SK-N-SH (cell line): Measurements from ENCODE around the gene MYO1F. TPM values are rescaled to one million over a fixed set of nuclear protein-coding genes. Genes with fewer than 3 reads are reported as not detected.

Source experiments
- CTCF ChIA-PET: fragments of 300-600, 350-600 bp; formaldehyde crosslinking; extraction: SDS; loops from one replicate; lab custom pipeline; 2021; lab: Yijun Ruan, JAX
- POLR2A ChIA-PET: fragments of 350-600 bp; sonication (Branson Sonifier 250); formaldehyde crosslinking; extraction: SDS; loops from one replicate; lab custom pipeline; 2020; ENCODE audit warnings: antibody characterized with exemption, inconsistent platforms; lab: Yijun Ruan, JAX
- DNase-seq: peaks from one replicate; pipeline ENCODE4 v3.0.0; 2012
- H2AFZ ChIP-seq: fragments of 200-600 bp; sonication (generic); 2 replicates; pipeline ENCODE4 v1.8.1; 2016; ENCODE audit warnings: antibody characterized with exemption, mild to moderate bottlenecking, low read depth
- H3F3A ChIP-seq: fragments of 200-600 bp; sonication (generic); replicated peaks from 2 replicates; pipeline ENCODE3; 2016; ENCODE audit warnings: antibody characterized with exemption, mild to moderate bottlenecking; ENCODE audit not compliant: insufficient read depth
- H3K27ac ChIP-seq, 2 experiments: fragments of 200-500 bp in 1 of 2; fragments of 200-600 bp in 1 of 2; sonication (Bioruptor generic) in 1 of 2; sonication (generic), shearing (Covaris generic) in 1 of 2; 2 replicates each; pipeline versions ENCODE4 v1.5.1 to v1.6.1; 2014 to 2016; ENCODE audit warnings: low read depth in 2 of 2, inconsistent platforms in 1 of 2, low read length in 1 of 2, mild to moderate bottlenecking in 1 of 2, mixed read lengths in 1 of 2
- H3K27me3 ChIP-seq: fragments of 200-600 bp; sonication (generic), shearing (Covaris generic); 2 replicates; pipeline ENCODE4 v1.6.1; 2016; ENCODE audit warnings: mixed run types; ENCODE audit not compliant: insufficient read depth
- H3K36me3 ChIP-seq, 2 experiments: fragments of 200-500 bp in 1 of 2; fragments of 200-600 bp in 1 of 2; sonication (Bioruptor generic) in 1 of 2; sonication (generic) in 1 of 2; replicated peaks in 1 of 2; 2 replicates each; pipeline versions ENCODE3 to v1.5.1; 2014 to 2016; ENCODE audit warnings: low read length in 1 of 2, mild to moderate bottlenecking in 1 of 2; ENCODE audit not compliant: insufficient read depth in 2 of 2, control insufficient read depth in 1 of 2
- H3K4me1 ChIP-seq, 2 experiments: fragments of 200-500 bp in 1 of 2; fragments of 200-600 bp in 1 of 2; sonication (Bioruptor generic) in 1 of 2; sonication (generic), shearing (Covaris generic) in 1 of 2; 2 replicates each; pipeline versions ENCODE4 v1.5.1 to v1.6.1; 2014 to 2016; ENCODE audit warnings: low read depth in 1 of 2, low read length in 1 of 2, mixed run types in 1 of 2; ENCODE audit not compliant: insufficient read depth in 2 of 2, control insufficient read depth in 1 of 2
- H3K4me2 ChIP-seq: fragments of 200-600 bp; sonication (generic), shearing (Covaris generic); 2 replicates; pipeline ENCODE4 v1.6.1; 2017; ENCODE audit warnings: mixed run types
- H3K4me3 ChIP-seq, 2 experiments: fragments of 200-500 bp in 1 of 2; fragments of 200-600 bp in 1 of 2; sonication (Bioruptor generic) in 1 of 2; sonication (generic), shearing (Covaris generic) in 1 of 2; 2 replicates each; pipeline versions ENCODE4 v1.5.1 to v1.8.1; 2014 to 2016; ENCODE audit warnings: low read depth in 2 of 2, inconsistent platforms in 1 of 2, low read length in 1 of 2, mild to moderate bottlenecking in 1 of 2, mixed read lengths in 1 of 2, moderate library complexity in 1 of 2
- H3K79me2 ChIP-seq: fragments of 200-600 bp; sonication (generic); 2 replicates; pipeline ENCODE4 v1.8.1; 2017; ENCODE audit warnings: mild to moderate bottlenecking; ENCODE audit not compliant: insufficient read depth
- H3K9ac ChIP-seq: fragments of 200-600 bp; sonication (generic); 2 replicates; pipeline ENCODE4 v1.6.1; 2017; ENCODE audit warnings: mixed run types
- H3K9me2 ChIP-seq: fragments of 200-600 bp; sonication (generic); 2 replicates; pipeline ENCODE4 v1.6.1; 2017; ENCODE audit warnings: mixed run types
- H3K9me3 ChIP-seq: fragments of 200-600 bp; sonication (generic); 2 replicates; pipeline ENCODE4 v1.6.1; 2017; ENCODE audit warnings: mixed run types, mild to moderate bottlenecking, moderate library complexity
- H4K20me1 ChIP-seq: fragments of 200-600 bp; sonication (generic); 2 replicates; pipeline ENCODE4 v1.6.1; 2017; ENCODE audit warnings: mild to moderate bottlenecking, mixed run types; ENCODE audit not compliant: insufficient read depth
- CTCF ChIP-seq: fragments of 200-600 bp; sonication (generic); IDR thresholded peaks from 2 replicates; pipeline ENCODE4 v1.6.1; 2017; ENCODE audit warnings: antibody characterized with exemption, mild to moderate bottlenecking, moderate library complexity
- EP300 ChIP-seq, 2 experiments: IDR thresholded peaks; 2 replicates each; pipeline versions ENCODE4 v1.4.0 to v1.6.1; 2012; ENCODE audit warnings: borderline replicate concordance in 1 of 2, low read depth in 1 of 2, low read length in 1 of 2
- EZH2phosphoT487 ChIP-seq: fragments of 200-600 bp; sonication (generic); IDR thresholded peaks from 2 replicates; pipeline ENCODE4 v1.6.1; 2017; ENCODE audit warnings: low read depth, mixed run types, mild to moderate bottlenecking, antibody characterized with exemption, moderate library complexity, borderline replicate concordance
- JUND ChIP-seq: IDR thresholded peaks from 2 replicates; pipeline ENCODE4 v1.4.0; 2012
- MAX ChIP-seq: IDR thresholded peaks from 2 replicates; pipeline ENCODE4 v1.4.0; 2012; ENCODE audit warnings: low read depth
- MEF2A ChIP-seq: IDR thresholded peaks from 2 replicates; pipeline ENCODE4 v1.4.0; 2012; ENCODE audit warnings: low read depth, borderline replicate concordance
- PBX3 ChIP-seq: IDR thresholded peaks from 2 replicates; pipeline ENCODE4; 2012
- POLR2AphosphoS5 ChIP-seq: IDR thresholded peaks from 2 replicates; pipeline ENCODE4 v1.6.1; 2012; ENCODE audit warnings: low read depth, low read length
- RAD21 ChIP-seq: IDR thresholded peaks from 2 replicates; pipeline ENCODE4 v1.6.1; 2012; ENCODE audit warnings: mild to moderate bottlenecking, low read length
- RCOR1 ChIP-seq: fragments of 150-350 bp; IDR thresholded peaks from 2 replicates; pipeline ENCODE4 v1.6.1; 2017; ENCODE audit warnings: antibody characterized with exemption, low read length
- RFX5 ChIP-seq: IDR thresholded peaks from 2 replicates; pipeline ENCODE4 v1.6.1; 2012; ENCODE audit warnings: mild to moderate bottlenecking, improper control_type of control experiment, low read length
- RXRA ChIP-seq: IDR thresholded peaks from 2 replicates; pipeline ENCODE4 v1.4.0; 2012; ENCODE audit warnings: low read depth, mild to moderate bottlenecking, borderline replicate concordance
- SIN3A ChIP-seq: IDR thresholded peaks from 2 replicates; pipeline ENCODE4 v1.6.1; 2012; ENCODE audit warnings: low read depth, mild to moderate bottlenecking, low read length, moderate library complexity, borderline replicate concordance
- SMC3 ChIP-seq: IDR thresholded peaks from 2 replicates; pipeline ENCODE4 v1.6.1; 2012; ENCODE audit warnings: low read depth, low read length, improper control_type of control experiment
- TEAD4 ChIP-seq: IDR thresholded peaks from 2 replicates; pipeline ENCODE4 v1.4.0; 2012; ENCODE audit warnings: mild to moderate bottlenecking, borderline replicate concordance; ENCODE audit not compliant: insufficient read depth
- USF1 ChIP-seq: IDR thresholded peaks from 2 replicates; pipeline ENCODE4 v1.4.0; 2012; ENCODE audit warnings: low read depth, borderline replicate concordance
- YY1 ChIP-seq: IDR thresholded peaks from 2 replicates; pipeline ENCODE4 v1.4.0; 2012; ENCODE audit warnings: low read depth, mild to moderate bottlenecking
- WGBS: methylation state at CpG from one replicate; pipeline ENCODE4 v1.1.6; 2017; ENCODE audit warnings: low lambda C conversion rate; 5-methylcytosine and 5-hydroxymethylcytosine counted together
- polyA plus RNA-seq, 3 experiments: library from polyadenylated mRNA; depleted of rRNA; stranded (reverse); fragments of >200 nt; gene quantifications; 2 replicates each; pipeline ENCODE4 v1.2.3, GENCODE V29; 2012

MYO1F gene
- polyA plus RNA-seq, 1 of the 3 experiments (the other 2 are of a cell fraction), result 0.51 TPM

GRCh38 chr19:8481201-8481600 is 96.0 kb downstream of the MYO1F start:
- ChIA-PET POLR2A (interaction anchor here (1.1 kb wide), 1 partner anchor 68 kb away, joined by 3 read pairs; the partner anchor contains the start of gene MARCHF2), CTCF (interaction anchor here (0.9 to 1.6 kb wide), 5 partner anchors 10 to 127 kb away, joined by 3 to 4 read pairs (median 3); no protein-coding TSS in a partner anchor)
- Histone ChIP-seq H3F3A (no peaks in the 10 kb centered on the region), H3K36me3 (peaks cover 24 to 53% of the 10 kb centered on the region in 2 experiments), H3K79me2 (peaks cover 89% of the 10 kb centered on the region), H3K4me1 (no peaks in the 10 kb centered on the region; a peak in 1 of 4 replicates), H3K9ac (no peak overlapping the region), H3K4me3 (no peak overlapping the region), H3K4me2 (no peak overlapping the region), H3K9me2 (no peaks in the 10 kb centered on the region), H3K27ac (no peak overlapping the region; a peak in 1 of 4 replicates), H4K20me1 (peaks cover 84% of the 10 kb centered on the region), H2AFZ (no peak overlapping the region), H3K27me3 (no peaks in the 10 kb centered on the region), H3K9me3 (no peaks in the 10 kb centered on the region)
- 89% methylated on average over 8 of the region's 11 CpGs for WGBS
- TF ChIP-seq RXRA (no peak), EP300 (IDR thresholded peaks at IDR 0.05; ENCODE audit: borderline replicate concordance in 1 of 2, low read depth in 1 of 2, low read length in 1 of 2) (no peak), SMC3 (no peak), RCOR1 (no peak), PBX3 (no peak), USF1 (no peak), TEAD4 (no peak), SIN3A (no peak), EZH2phosphoT487 (no peak), RAD21 (no peak), POLR2AphosphoS5 (no peak), MEF2A (no peak), RFX5 (no peak), JUND (no peak), YY1 (no peak), CTCF (no peak), MAX (no peak)
- DNase-seq, result no peak
